HG02763 (cell line): ENCODE results near the gene BAX.
A peak's percentile ranks its signal among the peaks of the same experiment; 100 is the strongest.

Source experiments
- ATAC-seq: cut with Tn5 transposase; IDR thresholded peaks from one replicate; pipeline ENCODE4 v1.9.1; 2021; ENCODE audit warnings: mild to moderate bottlenecking, moderate library complexity; ENCODE audit not compliant: unreplicated experiment

Gene BAX

GRCh38 chr19:48982280-48982679, 27.6 kb downstream of the BAX start:
- no peak for ATAC-seq

- no peak for ATAC-seq
Measured at GRCh38 chr19:48985711-48986110, 31.0 kb downstream of the BAX start.

- no peak for ATAC-seq
Measured at GRCh38 chr19:48986211-48986610, 31.5 kb downstream of the BAX start.

- no peak for ATAC-seq
Measured at GRCh38 chr19:48987323-48987722, 32.6 kb downstream of the BAX start.

GRCh38 chr19:48988286-48988685, 33.6 kb downstream of the BAX start:
- no peak for ATAC-seq

- no peak for ATAC-seq
Measured at GRCh38 chr19:48988860-48989259, 34.2 kb downstream of the BAX start.

- no peak for ATAC-seq
Measured at GRCh38 chr19:48989701-48990291, 35.1 kb downstream of the BAX start.

- ATAC-seq = no peak
Measured at GRCh38 chr19:48990400-48990799, 35.7 kb downstream of the BAX start.

GRCh38 chr19:48991011-48991609, 36.4 kb downstream of the BAX start:
- ATAC-seq = no peak

- no peak for ATAC-seq
Measured at GRCh38 chr19:48991873-48992580, 37.4 kb downstream of the BAX start.

GRCh38 chr19:48992581-48993174, 38.0 kb downstream of the BAX start:
- peak; percentile 2 for ATAC-seq

GRCh38 chr19:48993175-48994034, 38.7 kb downstream of the BAX start, which contains the start of the genes GYS1 and RUVBL2:
Gene GYS1, minus strand, starts transcription at chr19:48993309. Its CDS starts 197 bp downstream, at chr19:48993112.
Gene RUVBL2, plus strand, starts transcription at chr19:48993887. Its CDS starts 25 bp downstream, at chr19:48993912.
- peak; percentile 86 for ATAC-seq

GRCh38 chr19:48994035-48994386, 39.3 kb downstream of the BAX start:
- ATAC-seq = no peak

GRCh38 chr19:48997972-48998371, 43.3 kb downstream of the BAX start:
- no peak for ATAC-seq

- no peak for ATAC-seq
Measured at GRCh38 chr19:48999481-49000325, 45.0 kb downstream of the BAX start.

- ATAC-seq = no peak
Measured at GRCh38 chr19:49004133-49004532, 49.5 kb downstream of the BAX start.

GRCh38 chr19:49004964-49005614, 50.4 kb downstream of the BAX start:
- ATAC-seq = no peak

GRCh38 chr19:49006905-49007304, 52.2 kb downstream of the BAX start:
- ATAC-seq = no peak

- no peak for ATAC-seq
Measured at GRCh38 chr19:49009828-49010227, 55.2 kb downstream of the BAX start.
